ENCODE results near the gene RAPGEF4. TPM values are rescaled to one million over a fixed set of nuclear protein-coding genes. Genes with fewer than 3 reads are reported as not detected.
A peak's percentile ranks its signal among the peaks of the same experiment; 100 is the strongest.

The RAPGEF4 gene
- total and polyA plus RNA-seq, 7 donors, result 0.23 to 7.6 (median 4.2) TPM

DNA sequence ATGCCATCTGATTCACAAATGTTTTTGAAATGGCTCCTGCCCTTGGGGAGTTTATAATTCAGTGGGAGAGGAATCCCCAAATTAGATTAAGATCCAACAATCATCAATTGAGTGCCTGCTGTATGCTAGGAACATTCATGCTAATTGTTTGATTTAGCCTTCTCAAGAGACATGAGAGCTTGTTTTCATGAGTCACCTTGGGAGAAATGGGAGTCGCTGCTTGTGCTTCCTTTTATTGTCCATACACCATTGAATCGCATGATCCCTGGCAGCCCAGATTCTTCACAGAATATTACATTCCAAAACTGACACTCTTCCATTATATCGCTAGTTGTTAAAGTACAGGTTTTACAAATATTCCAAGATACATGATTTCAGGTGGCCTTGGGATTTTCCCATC, 234.0 kb downstream of the RAPGEF4 start:
- DNase-seq, result no peak
- Histone ChIP-seq H3K4me1 (no peaks in the 10 kb centered on the region), H3K4me3 (no peak overlapping the region), H3K27me3 (no peaks in the 10 kb centered on the region), H3K36me3 (no peaks in the 10 kb centered on the region), H3K9me3 (no peaks in the 10 kb centered on the region), H3K27ac (no peak overlapping the region)
- WGBS, 2 donors, result 91% methylated on average over 3 of the region's 3 CpGs
- intact Hi-C loops (cut with DNase I), result no loop called here
- TF ChIP-seq POLR2A (IDR thresholded peaks at IDR 0.05) (no peak), EP300 (IDR thresholded peaks at IDR 0.05) (no peak), POLR2AphosphoS5 (IDR thresholded peaks at IDR 0.05) (no peak)
- TF ChIP-seq, protein P1, sequence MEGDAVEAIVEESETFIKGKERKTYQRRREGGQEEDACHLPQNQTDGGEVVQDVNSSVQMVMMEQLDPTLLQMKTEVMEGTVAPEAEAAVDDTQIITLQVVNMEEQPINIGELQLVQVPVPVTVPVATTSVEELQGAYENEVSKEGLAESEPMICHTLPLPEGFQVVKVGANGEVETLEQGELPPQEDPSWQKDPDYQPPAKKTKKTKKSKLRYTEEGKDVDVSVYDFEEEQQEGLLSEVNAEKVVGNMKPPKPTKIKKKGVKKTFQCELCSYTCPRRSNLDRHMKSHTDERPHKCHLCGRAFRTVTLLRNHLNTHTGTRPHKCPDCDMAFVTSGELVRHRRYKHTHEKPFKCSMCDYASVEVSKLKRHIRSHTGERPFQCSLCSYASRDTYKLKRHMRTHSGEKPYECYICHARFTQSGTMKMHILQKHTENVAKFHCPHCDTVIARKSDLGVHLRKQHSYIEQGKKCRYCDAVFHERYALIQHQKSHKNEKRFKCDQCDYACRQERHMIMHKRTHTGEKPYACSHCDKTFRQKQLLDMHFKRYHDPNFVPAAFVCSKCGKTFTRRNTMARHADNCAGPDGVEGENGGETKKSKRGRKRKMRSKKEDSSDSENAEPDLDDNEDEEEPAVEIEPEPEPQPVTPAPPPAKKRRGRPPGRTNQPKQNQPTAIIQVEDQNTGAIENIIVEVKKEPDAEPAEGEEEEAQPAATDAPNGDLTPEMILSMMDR (IDR thresholded peaks at IDR 0.05), result no peak

DNA sequence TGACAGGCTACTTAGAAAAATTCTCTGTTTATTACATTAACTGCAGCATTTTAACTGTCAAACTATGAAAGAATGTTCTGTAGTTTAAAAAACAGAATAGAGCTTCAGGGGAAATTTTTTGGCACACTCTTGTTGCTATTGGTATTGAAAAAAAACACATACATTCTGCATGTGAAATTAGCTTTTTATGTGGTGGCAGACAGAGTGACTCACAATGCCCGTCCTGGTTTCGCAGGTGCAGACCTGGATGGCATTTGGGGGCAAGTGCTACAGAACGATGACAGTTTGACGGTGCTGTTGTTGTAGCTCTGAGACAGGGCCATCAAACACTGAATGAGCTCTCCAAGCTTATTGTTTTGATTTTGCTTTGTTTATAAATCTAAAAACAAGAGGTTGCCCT, 235.0 kb downstream of the RAPGEF4 start:
- intact Hi-C loops (cut with DNase I), result no loop called here
- no peak overlapping the region for H3K27ac ChIP-seq
- no peak overlapping the region for H3K4me3 ChIP-seq
- DNase-seq, result no peak
- TF ChIP-seq POLR2AphosphoS5 (IDR thresholded peaks at IDR 0.05), result no peak
- no peak for TF ChIP-seq EP300 (IDR thresholded peaks at IDR 0.05)
- TF ChIP-seq, protein P1 (IDR thresholded peaks at IDR 0.05), result no peak
- TF ChIP-seq POLR2A (IDR thresholded peaks at IDR 0.05), result no peak
- H3K9me3 ChIP-seq, result no peaks in the 10 kb centered on the region
- no peaks in the 10 kb centered on the region for H3K27me3 ChIP-seq
- WGBS, 2 donors, result 77 to 88% methylated on average over 4 of the region's 4 CpGs
- H3K4me1 ChIP-seq, result no peaks in the 10 kb centered on the region
- H3K36me3 ChIP-seq, result no peaks in the 10 kb centered on the region

DNA sequence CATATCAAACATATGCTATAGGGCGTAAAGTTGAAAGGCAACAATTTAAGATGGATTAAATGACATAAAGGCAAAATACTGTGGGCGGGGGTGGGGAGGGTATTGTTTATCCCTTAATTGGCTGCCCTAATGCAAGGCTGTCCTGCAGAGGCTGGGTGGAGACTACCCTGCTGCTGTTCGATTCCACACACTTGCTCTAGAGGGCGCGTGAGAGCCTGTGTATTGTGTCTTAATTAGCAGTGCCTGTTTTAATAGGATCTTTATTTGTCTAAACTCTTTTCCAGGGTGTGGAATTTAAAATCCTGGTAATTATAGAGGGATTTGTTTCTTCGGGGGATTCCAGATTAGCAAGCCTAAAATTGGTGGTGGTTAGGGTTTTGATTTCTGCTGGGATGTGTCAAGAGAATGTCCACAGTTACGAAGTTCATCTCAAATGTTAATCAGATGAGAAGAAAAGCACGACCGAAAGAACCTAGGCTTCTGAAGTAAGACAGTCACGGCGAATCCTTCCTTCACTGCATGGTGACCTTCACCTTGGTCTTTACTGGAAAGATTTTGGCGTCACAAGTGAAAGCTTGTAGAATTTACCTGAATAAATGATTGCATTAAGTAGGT, 236.5 kb downstream of the RAPGEF4 start:
- no peaks in the 10 kb centered on the region for H3K36me3 ChIP-seq
- intact Hi-C loops (cut with DNase I), result no loop called here
- H3K27ac ChIP-seq, result no peak overlapping the region
- H3K4me1 ChIP-seq, result no peaks in the 10 kb centered on the region
- H3K9me3 ChIP-seq, result no peaks in the 10 kb centered on the region
- H3K4me3 ChIP-seq, result no peak overlapping the region
- DNase-seq, result no peak
- TF ChIP-seq POLR2A (IDR thresholded peaks at IDR 0.05) (no peak), POLR2AphosphoS5 (IDR thresholded peaks at IDR 0.05) (no peak)
- TF ChIP-seq, protein P1 (IDR thresholded peaks at IDR 0.05), result peak in 3 of 4 experiments; percentile 26 to 67 (median 47)
- WGBS, 2 donors, result 25 to 51% methylated on average over 12 of the region's 12 CpGs
- H3K27me3 ChIP-seq, result no peaks in the 10 kb centered on the region

DNA sequence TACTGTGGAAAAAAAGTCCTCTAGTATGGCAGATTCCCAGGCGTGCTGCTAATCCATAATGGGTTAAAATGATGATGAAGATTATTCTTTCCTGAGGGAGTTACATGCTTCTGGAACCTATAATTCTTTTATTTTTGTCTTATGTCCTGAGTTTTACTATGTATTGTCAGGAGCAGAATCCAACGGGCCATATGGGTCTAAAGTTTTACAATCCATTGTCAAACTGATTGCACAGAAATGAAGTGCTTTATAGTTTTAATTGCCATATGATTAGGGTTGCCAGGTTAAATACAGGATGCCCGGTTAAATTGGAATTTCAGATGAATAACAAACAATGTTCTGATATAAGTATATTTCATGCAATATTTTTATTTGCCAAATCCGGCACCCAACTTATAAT, 239.1 kb downstream of the RAPGEF4 start:
- no peaks in the 10 kb centered on the region for H3K9me3 ChIP-seq

DNA sequence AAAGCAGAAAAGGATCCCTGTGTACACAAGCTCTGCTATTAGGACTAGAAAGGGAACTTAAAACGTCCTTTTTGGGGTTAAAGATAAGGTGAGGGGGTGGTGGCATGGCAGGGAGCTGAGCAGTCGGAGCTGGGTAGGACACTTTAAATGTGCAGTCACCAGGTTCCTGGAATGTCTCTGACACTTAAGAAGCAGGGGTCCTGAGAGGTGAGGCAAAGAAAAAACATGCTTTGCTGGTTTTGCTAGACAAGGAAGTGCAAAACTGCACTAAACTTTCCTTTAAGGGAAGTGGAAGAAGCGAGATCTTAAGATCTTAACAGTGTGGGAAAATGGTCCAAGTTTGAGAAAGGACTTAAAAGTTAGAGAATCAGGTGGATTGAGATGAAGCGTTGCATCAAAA, 240.5 kb downstream of the RAPGEF4 start:
- no peak overlapping the region for H3K4me3 ChIP-seq
- H3K4me1 ChIP-seq, result peaks cover 0 to 5% (median 0%) of the 10 kb centered on the region in 4 donors
- intact Hi-C loops (cut with DNase I), result loop anchor here (5.0 kb wide), 1 partner anchor 471 kb away; no protein-coding TSS in a partner anchor
- no peak overlapping the region for H3K27ac ChIP-seq
- no peaks in the 10 kb centered on the region for H3K9me3 ChIP-seq
- H3K36me3 ChIP-seq, result no peaks in the 10 kb centered on the region
- TF ChIP-seq EP300 (IDR thresholded peaks at IDR 0.05), result no peak
- TF ChIP-seq, protein P1 (IDR thresholded peaks at IDR 0.05), result no peak
- TF ChIP-seq POLR2A (IDR thresholded peaks at IDR 0.05), result no peak
- TF ChIP-seq POLR2AphosphoS5 (IDR thresholded peaks at IDR 0.05), result no peak
- WGBS, 2 donors, result 24 to 48% methylated on average over 4 of the region's 4 CpGs
- no peak for DNase-seq
- no peaks in the 10 kb centered on the region for H3K27me3 ChIP-seq

More for the DNA sequence above, 239.1 kb downstream of the RAPGEF4 start:
- TF ChIP-seq POLR2AphosphoS5 (IDR thresholded peaks at IDR 0.05), result no peak
- Histone ChIP-seq H3K27me3 (no peaks in the 10 kb centered on the region), H3K4me3 (no peak overlapping the region), H3K27ac (no peak overlapping the region), H3K36me3 (no peaks in the 10 kb centered on the region), H3K4me1 (peaks cover 0 to 5% (median 0%) of the 10 kb centered on the region in 4 donors)
- WGBS, 2 donors, result 20 to 68% methylated on average over 4 of the region's 4 CpGs
- intact Hi-C loops (cut with DNase I), result loop anchor here (5.0 kb wide), 1 partner anchor 473 kb away; no protein-coding TSS in a partner anchor
- DNase-seq, result no peak

All from sigmoid colon (tissue), 7 donors.